ENCODE data around the gene SNX32.

DNA sequence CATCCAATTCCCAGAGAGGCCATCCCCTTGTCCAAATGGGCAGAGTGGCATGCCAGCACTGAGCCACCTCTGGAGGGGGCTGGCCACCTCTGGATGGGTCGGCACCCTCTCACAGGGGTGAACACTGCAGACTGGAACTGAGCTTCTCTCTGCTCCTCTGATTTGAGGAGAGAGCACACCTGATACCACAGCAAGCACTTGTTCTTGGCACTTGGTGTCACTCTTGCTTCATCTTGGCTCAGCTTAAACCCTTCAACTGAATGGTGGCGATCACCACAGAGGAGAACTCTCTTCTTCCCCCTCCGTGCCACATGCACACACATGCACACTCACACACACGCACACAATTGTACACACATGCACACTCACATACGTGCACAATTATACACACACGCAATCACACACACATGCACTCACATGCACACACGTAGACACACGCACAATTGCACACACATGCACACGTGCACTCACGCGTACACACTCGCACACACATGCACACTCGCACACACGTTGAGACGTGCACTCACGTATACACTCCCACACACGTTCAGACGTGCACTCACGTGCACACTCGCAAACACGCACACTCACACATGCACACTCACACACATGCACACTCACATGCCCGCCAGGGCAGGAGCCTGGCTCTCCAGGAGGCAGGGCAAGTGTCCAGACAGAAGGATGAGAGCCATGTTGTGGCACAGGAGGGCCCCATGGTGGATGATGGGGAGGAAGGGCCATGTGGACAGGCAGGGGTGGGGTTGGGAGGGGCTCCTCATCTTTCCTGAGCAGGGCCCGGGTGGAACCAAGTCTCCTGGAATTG lies 23.5 kb upstream of the SNX32 start:
- no peak for TF ChIP-seq POLR2A (IDR thresholded peaks at IDR 0.05; ENCODE audit: borderline replicate concordance, extremely low read depth, insufficient read depth, insufficient read length)
- TF ChIP-seq, protein P1, sequence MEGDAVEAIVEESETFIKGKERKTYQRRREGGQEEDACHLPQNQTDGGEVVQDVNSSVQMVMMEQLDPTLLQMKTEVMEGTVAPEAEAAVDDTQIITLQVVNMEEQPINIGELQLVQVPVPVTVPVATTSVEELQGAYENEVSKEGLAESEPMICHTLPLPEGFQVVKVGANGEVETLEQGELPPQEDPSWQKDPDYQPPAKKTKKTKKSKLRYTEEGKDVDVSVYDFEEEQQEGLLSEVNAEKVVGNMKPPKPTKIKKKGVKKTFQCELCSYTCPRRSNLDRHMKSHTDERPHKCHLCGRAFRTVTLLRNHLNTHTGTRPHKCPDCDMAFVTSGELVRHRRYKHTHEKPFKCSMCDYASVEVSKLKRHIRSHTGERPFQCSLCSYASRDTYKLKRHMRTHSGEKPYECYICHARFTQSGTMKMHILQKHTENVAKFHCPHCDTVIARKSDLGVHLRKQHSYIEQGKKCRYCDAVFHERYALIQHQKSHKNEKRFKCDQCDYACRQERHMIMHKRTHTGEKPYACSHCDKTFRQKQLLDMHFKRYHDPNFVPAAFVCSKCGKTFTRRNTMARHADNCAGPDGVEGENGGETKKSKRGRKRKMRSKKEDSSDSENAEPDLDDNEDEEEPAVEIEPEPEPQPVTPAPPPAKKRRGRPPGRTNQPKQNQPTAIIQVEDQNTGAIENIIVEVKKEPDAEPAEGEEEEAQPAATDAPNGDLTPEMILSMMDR (IDR thresholded peaks at IDR 0.05 in 2 of 3, conservative IDR thresholded peaks at IDR 0.05 in 1 of 3; ENCODE audit: borderline replicate concordance in 1 of 3, insufficient read depth in 1 of 3, low read depth in 2 of 3, low read length in 2 of 3), result no peak
- TF ChIP-seq RAD21 (IDR thresholded peaks at IDR 0.05; ENCODE audit: low read depth), result peak; percentile 31
- no peak for TF ChIP-seq EZH2 (IDR thresholded peaks at IDR 0.05)
- TF ChIP-seq, protein P2, sequence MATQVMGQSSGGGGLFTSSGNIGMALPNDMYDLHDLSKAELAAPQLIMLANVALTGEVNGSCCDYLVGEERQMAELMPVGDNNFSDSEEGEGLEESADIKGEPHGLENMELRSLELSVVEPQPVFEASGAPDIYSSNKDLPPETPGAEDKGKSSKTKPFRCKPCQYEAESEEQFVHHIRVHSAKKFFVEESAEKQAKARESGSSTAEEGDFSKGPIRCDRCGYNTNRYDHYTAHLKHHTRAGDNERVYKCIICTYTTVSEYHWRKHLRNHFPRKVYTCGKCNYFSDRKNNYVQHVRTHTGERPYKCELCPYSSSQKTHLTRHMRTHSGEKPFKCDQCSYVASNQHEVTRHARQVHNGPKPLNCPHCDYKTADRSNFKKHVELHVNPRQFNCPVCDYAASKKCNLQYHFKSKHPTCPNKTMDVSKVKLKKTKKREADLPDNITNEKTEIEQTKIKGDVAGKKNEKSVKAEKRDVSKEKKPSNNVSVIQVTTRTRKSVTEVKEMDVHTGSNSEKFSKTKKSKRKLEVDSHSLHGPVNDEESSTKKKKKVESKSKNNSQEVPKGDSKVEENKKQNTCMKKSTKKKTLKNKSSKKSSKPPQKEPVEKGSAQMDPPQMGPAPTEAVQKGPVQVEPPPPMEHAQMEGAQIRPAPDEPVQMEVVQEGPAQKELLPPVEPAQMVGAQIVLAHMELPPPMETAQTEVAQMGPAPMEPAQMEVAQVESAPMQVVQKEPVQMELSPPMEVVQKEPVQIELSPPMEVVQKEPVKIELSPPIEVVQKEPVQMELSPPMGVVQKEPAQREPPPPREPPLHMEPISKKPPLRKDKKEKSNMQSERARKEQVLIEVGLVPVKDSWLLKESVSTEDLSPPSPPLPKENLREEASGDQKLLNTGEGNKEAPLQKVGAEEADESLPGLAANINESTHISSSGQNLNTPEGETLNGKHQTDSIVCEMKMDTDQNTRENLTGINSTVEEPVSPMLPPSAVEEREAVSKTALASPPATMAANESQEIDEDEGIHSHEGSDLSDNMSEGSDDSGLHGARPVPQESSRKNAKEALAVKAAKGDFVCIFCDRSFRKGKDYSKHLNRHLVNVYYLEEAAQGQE (IDR thresholded peaks at IDR 0.05; ENCODE audit: low read depth), result no peak
- TF ChIP-seq POLR2AphosphoS5 (IDR thresholded peaks at IDR 0.05; ENCODE audit: low read depth, low read length), result no peak
- TF ChIP-seq TCF7L2 (IDR thresholded peaks at IDR 0.05; ENCODE audit: borderline replicate concordance, extremely low read depth, insufficient read depth, insufficient read length), result no peak
- TF ChIP-seq, protein P3, sequence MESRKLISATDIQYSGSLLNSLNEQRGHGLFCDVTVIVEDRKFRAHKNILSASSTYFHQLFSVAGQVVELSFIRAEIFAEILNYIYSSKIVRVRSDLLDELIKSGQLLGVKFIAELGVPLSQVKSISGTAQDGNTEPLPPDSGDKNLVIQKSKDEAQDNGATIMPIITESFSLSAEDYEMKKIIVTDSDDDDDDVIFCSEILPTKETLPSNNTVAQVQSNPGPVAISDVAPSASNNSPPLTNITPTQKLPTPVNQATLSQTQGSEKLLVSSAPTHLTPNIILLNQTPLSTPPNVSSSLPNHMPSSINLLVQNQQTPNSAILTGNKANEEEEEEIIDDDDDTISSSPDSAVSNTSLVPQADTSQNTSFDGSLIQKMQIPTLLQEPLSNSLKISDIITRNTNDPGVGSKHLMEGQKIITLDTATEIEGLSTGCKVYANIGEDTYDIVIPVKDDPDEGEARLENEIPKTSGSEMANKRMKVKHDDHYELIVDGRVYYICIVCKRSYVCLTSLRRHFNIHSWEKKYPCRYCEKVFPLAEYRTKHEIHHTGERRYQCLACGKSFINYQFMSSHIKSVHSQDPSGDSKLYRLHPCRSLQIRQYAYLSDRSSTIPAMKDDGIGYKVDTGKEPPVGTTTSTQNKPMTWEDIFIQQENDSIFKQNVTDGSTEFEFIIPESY (IDR thresholded peaks at IDR 0.05; ENCODE audit: extremely low read depth, insufficient replicate concordance, low read length), result no peak
- no peak for TF ChIP-seq EZH2phosphoT487 (IDR thresholded peaks at IDR 0.05; ENCODE audit: borderline replicate concordance)
- TF ChIP-seq, protein P4, sequence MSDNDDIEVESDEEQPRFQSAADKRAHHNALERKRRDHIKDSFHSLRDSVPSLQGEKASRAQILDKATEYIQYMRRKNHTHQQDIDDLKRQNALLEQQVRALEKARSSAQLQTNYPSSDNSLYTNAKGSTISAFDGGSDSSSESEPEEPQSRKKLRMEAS (IDR thresholded peaks at IDR 0.05), result no peak

Measured in HCT116 (cell line).